ENCODE measurements around the gene TSPAN12. TPM values are rescaled to one million over a fixed set of nuclear protein-coding genes. Genes with fewer than 3 reads are reported as not detected.

The TSPAN12 gene
- total RNA-seq, 1 experiment from 2014 or later: 1.4 TPM

GRCh38 chr7:120832803-120833202 is 25.1 kb downstream of the TSPAN12 start:
- Histone ChIP-seq H3K9me3 (ENCODE audit: control insufficient read depth, insufficient read depth, low read depth, low read length) (no peaks in the 10 kb centered on the region), H3K27ac (ENCODE audit: low read length) (no peak overlapping the region), H3K36me3 (ENCODE audit: control insufficient read depth, insufficient read depth, low read length) (no peaks in the 10 kb centered on the region), H3K27me3 (ENCODE audit: control insufficient read depth, insufficient read depth, low read length) (no peaks in the 10 kb centered on the region), H3K4me3 (ENCODE audit: low read depth in 2 of 2, low read length in 2 of 2) (no peak overlapping the region), H3K4me1 (ENCODE audit: control insufficient read depth, insufficient read depth, low read length) (no peaks in the 10 kb centered on the region)
- intact Hi-C loops (cut with micrococcal nuclease; ENCODE audit: unreplicated experiment) (no loop called here), in situ Hi-C loops (cut with HindIII; ENCODE audit: low pct_unique_long_range_greater_than_20kb, low sequenced_read_pairs) (no loop called here)
- ATAC-seq (no peak), DNase-seq (ENCODE audit: low read depth, low spot score) (no peak)
- no TSS peak for BruUV-seq (replicated peaks)
- TF ChIP-seq POLR2AphosphoS5 (IDR thresholded peaks at IDR 0.05; ENCODE audit: low read depth, low read length) (no peak), REST (IDR thresholded peaks at IDR 0.05; ENCODE audit: insufficient read depth in 1 of 2, low read depth in 2 of 2, low read length in 1 of 2) (no peak), CTCF (IDR thresholded peaks at IDR 0.05) (no peak), SIN3A (IDR thresholded peaks at IDR 0.05; ENCODE audit: borderline replicate concordance, insufficient read depth, low read depth, low read length) (no peak), TCF7L2 (IDR thresholded peaks at IDR 0.05; ENCODE audit: low read depth, low read length) (no peak)
- CTCF ChIA-PET: no interaction called here
- POLR2A ChIA-PET: no interaction called here

- no peak for DNase-seq (ENCODE audit: low read depth, low spot score)
- CTCF ChIA-PET: no interaction called here
Measured at GRCh38 chr7:120831260-120831659, 26.7 kb downstream of the TSPAN12 start.

More at GRCh38 chr7:120831260-120831659, 26.7 kb downstream of the TSPAN12 start:
- POLR2A ChIA-PET: no interaction called here
- Histone ChIP-seq H3K27me3 (ENCODE audit: control insufficient read depth, insufficient read depth, low read length) (no peaks in the 10 kb centered on the region), H3K27ac (ENCODE audit: low read length) (no peak overlapping the region), H3K4me1 (ENCODE audit: control insufficient read depth, insufficient read depth, low read length) (no peaks in the 10 kb centered on the region), H3K36me3 (ENCODE audit: control insufficient read depth, insufficient read depth, low read length) (no peaks in the 10 kb centered on the region), H3K9me3 (ENCODE audit: control insufficient read depth, insufficient read depth, low read depth, low read length) (no peaks in the 10 kb centered on the region), H3K4me3 (ENCODE audit: low read depth in 2 of 2, low read length in 2 of 2) (no peak overlapping the region)
- no peak for TF ChIP-seq REST (IDR thresholded peaks at IDR 0.05; ENCODE audit: insufficient read depth in 1 of 2, low read depth in 2 of 2, low read length in 1 of 2)
- TF ChIP-seq CTCF (IDR thresholded peaks at IDR 0.05): no peak
- TF ChIP-seq TCF7L2 (IDR thresholded peaks at IDR 0.05; ENCODE audit: low read depth, low read length): no peak
- TF ChIP-seq SIN3A (IDR thresholded peaks at IDR 0.05; ENCODE audit: borderline replicate concordance, insufficient read depth, low read depth, low read length): no peak
- TF ChIP-seq POLR2AphosphoS5 (IDR thresholded peaks at IDR 0.05; ENCODE audit: low read depth, low read length): no peak
- intact Hi-C loops (cut with micrococcal nuclease; ENCODE audit: unreplicated experiment): no loop called here
- BruUV-seq (replicated peaks): no TSS peak
- no peak for ATAC-seq
- in situ Hi-C loops (cut with HindIII; ENCODE audit: low pct_unique_long_range_greater_than_20kb, low sequenced_read_pairs): no loop called here
